ENCODE data around the gene TMEM253.

Gene TMEM253

GRCh38 chr14:21100931-21101330, at the start of gene TMEM253:
Gene TMEM253 (plus strand): TSS chr14:21101066. CDS start chr14:21101344, 278 bp downstream.
- DNase-seq = no peak

- no peak for DNase-seq
Measured at GRCh38 chr14:21053184-21054122, 47.4 kb upstream of the TMEM253 start.

- no peak for DNase-seq
Measured at GRCh38 chr14:21054123-21054767, 46.6 kb upstream of the TMEM253 start.

- no peak for DNase-seq
Measured at GRCh38 chr14:21054768-21055145, 46.1 kb upstream of the TMEM253 start.

GRCh38 chr14:21055432-21056117, 45.3 kb upstream of the TMEM253 start:
- no peak for DNase-seq

- DNase-seq = no peak
Measured at GRCh38 chr14:21056520-21057163, 44.2 kb upstream of the TMEM253 start.

- DNase-seq = no peak
Measured at GRCh38 chr14:21057803-21058675, 42.8 kb upstream of the TMEM253 start, which contains the start of gene RNASE8. Gene RNASE8 (plus strand): TSS chr14:21057822. CDS start chr14:21057893, 71 bp downstream.

GRCh38 chr14:21058903-21059302, 42.0 kb upstream of the TMEM253 start:
- DNase-seq = no peak

- no peak for DNase-seq
Measured at GRCh38 chr14:21059842-21060613, 40.8 kb upstream of the TMEM253 start.

- DNase-seq = no peak
Measured at GRCh38 chr14:21060614-21061346, 40.1 kb upstream of the TMEM253 start.

GRCh38 chr14:21061347-21061668, 39.6 kb upstream of the TMEM253 start:
- no peak for DNase-seq

GRCh38 chr14:21063479-21063878, 37.4 kb upstream of the TMEM253 start:
- peak; percentile 18 for DNase-seq

- no peak for DNase-seq
Measured at GRCh38 chr14:21066882-21067502, 33.9 kb upstream of the TMEM253 start.

GRCh38 chr14:21068521-21069387, 32.1 kb upstream of the TMEM253 start:
- peak; percentile 27 for DNase-seq

- DNase-seq = no peak
Measured at GRCh38 chr14:21069388-21070082, 31.3 kb upstream of the TMEM253 start.

- DNase-seq = no peak
Measured at GRCh38 chr14:21070083-21070609, 30.7 kb upstream of the TMEM253 start, which contains the start of gene ARHGEF40. Gene ARHGEF40 (plus strand): TSS chr14:21070304. CDS start chr14:21070397, 93 bp downstream.

GRCh38 chr14:21070610-21071224, 30.1 kb upstream of the TMEM253 start:
- DNase-seq = no peak

Data from NCI-H446 treated with DMSO at 0.1 percent for 48 hours (cell line).